GM19023 (cell line): ENCODE measurements around the gene SIX6.
A peak's percentile ranks its signal among the peaks of the same experiment; 100 is the strongest.

Experiments used
- ATAC-seq: cut with Tn5 transposase; IDR thresholded peaks from one replicate; pipeline ENCODE4 v1.9.1; 2021; ENCODE audit warnings: mild to moderate bottlenecking, moderate library complexity; ENCODE audit not compliant: unreplicated experiment

SIX6 gene

GRCh38 chr14:60512973-60513571 lies 4.1 kb downstream of the SIX6 start:
- no peak for ATAC-seq

GRCh38 chr14:60514378-60514740 lies 5.4 kb downstream of the SIX6 start:
- no peak for ATAC-seq

- ATAC-seq = peak; percentile 69
Measured at GRCh38 chr14:60514741-60515491, 6.0 kb downstream of the SIX6 start.

DNA sequence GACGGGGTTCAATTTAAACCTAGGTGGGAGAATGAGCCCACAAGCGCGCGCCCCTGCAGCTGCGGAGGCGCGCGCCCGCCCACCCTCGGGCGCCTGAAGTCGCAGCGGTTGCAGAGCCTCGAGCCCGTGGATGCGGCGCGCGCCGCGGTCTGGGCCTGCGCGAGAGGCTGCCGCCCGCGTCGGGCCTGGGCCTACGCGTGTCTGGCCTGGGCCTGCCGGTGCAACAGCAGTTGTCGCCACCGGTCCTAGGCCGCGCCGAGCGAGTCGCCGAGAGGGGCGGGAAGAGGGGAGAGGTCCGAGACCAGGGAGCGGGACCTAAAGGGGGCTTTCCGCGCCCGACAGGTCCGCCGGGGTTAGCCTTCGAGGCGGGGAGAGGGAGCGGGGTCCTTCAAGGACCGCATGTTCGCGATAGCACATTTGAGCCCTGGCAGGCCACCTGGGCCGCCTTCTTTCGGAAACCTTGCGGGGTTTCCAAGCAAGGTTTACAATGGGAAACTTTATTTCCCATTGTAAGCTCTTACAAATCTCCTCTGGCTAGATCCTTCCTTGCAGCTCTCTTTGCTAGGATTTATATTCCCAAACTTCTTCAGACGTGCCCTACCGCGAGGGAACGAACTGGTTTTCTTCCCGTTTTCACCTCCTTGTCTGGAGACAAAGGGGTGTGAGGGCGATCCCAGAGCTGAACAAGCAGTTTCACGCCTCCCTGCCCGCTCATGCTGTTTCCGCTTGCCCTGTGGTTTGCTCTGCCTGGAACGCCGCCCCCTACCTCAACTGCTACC lies 6.8 kb downstream of the SIX6 start:
- ATAC-seq = peak; percentile 37

DNA sequence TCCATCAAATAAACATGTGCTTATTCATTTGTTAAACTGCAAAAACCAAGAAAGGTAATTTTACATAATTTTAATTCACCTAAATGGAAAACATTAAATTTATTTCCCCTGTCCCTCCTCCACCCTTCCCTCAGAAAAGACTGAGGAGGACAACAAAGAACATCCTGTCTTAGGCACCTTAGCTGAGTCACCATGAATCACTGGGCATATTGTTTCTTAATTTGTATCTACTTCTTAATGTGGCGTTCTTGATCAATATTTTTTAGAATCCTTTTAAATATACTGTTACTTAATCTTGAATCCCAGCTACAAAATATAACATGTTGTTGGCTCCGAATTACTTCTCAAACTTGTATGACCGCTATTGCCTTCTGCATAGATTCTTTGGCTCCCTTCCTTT lies 23.5 kb downstream of the SIX6 start:
- ATAC-seq = no peak

DNA sequence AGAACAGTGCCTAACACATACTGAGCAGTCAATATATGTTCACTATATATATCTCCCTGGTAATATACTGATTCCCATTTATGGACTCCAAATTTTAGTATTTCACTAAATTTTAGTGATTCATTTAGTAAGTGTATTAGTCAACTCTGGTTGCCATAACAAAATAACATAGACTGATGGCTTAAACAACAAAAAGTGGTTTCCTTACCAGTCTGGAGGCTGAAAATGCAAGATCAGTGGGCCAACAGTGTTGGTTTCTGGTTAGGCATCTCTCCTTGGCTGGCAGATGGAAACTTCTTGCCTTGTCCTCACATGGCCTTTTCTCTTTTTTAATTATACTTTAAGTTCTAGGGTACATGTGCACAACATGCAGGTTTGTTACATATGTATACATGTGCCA lies 28.7 kb downstream of the SIX6 start:
- ATAC-seq = no peak

GRCh38 chr14:60544659-60545058 lies 35.7 kb downstream of the SIX6 start:
- no peak for ATAC-seq

DNA sequence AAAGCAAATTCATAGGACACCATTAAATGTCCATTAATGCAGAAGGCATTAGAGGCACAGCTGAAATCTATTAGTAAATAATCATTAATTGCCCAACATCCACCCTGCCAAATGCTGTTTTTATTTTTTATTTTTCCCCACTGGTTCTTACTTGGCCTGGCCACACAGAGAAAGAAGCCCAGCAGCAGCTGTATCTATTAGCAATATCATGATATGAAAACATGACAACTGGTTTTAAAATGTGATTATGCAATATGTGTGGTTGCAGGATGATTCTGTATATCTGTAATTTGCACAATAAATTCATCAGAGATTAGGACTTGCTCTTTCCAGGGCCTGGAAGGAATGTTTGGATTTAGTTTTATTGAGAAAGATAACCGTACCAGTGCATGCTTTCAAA lies 44.9 kb downstream of the SIX6 start:
- ATAC-seq = no peak

- peak; percentile 78 for ATAC-seq
Measured at GRCh38 chr14:60561845-60562746, 53.1 kb downstream of the SIX6 start.
